ES-I3 (cell line): ENCODE measurements around the gene SLC30A3.
"Not testable (repeated sequence)": the region's sequence is repeated elsewhere in the genome, so short reads cannot be mapped to it uniquely, and the experiment has no call there.

Experiments used
- H3K36me3 ChIP-seq: 2 replicates; pipeline ENCODE4 v1.6.1; 2013; ENCODE audit warnings: mild to moderate bottlenecking, low read length, control low read depth, moderate library complexity; ENCODE audit not compliant: insufficient read depth
- H3K4me1 ChIP-seq: 2 replicates; pipeline ENCODE4 v1.6.1; 2013; ENCODE audit warnings: mild to moderate bottlenecking, control low read depth, low read length; ENCODE audit not compliant: insufficient read depth
- H3K9ac ChIP-seq: 2 replicates; pipeline ENCODE4 v1.6.1; 2013; ENCODE audit warnings: low read depth, mild to moderate bottlenecking, low read length, moderate library complexity
- H3K9me3 ChIP-seq: 2 replicates; pipeline ENCODE4 v1.6.1; 2013; ENCODE audit warnings: mild to moderate bottlenecking, low read length, moderate library complexity; ENCODE audit not compliant: control insufficient read depth, insufficient read depth

The SLC30A3 gene

DNA sequence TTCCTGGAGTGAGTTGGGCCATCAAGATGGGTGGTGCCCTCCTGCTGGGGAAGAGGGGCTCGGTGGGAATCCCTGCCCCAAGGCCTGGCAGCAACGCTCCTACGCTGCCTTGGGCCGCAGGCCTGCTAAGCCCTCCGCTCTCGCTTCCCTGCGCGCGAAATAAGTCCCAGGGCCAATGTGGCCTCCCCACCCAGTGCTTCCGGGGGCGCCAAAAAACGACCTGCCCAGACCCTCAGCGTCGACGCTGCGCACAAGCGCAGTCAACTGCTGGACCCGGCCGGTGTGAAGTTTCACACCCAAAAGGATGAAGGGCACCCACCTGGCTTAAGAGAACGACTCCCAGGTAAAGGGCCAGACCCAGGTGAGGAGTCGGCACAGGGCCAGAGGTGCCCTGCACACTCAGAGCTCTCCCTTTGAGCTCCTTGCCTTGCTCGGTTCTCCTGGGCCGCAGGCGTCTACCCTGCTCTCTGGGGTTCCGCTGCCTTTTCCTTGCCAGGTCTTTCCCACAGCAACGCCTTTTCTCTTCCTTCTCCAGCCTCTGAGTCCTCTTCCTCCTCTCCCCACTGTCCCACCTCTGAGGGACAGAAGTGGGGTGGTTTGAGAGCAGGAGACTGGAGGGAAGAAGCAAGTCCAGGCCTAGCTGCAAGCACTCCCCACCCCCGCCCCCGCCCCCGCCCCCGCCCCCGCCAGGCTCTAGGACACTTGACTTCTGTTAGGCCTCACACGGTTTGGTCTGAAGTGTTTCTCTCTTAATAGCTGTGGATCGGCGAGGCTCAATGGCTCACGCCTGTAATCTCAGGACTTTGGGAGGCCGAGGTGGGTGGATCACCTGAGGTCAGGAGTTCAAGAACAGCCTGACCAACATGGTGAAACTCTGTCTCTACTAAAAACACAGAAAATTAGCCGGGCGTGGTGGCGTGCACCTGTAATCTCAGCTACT, 12.6 kb upstream of the SLC30A3 start, which contains the start of gene DNAJC5G:
DNAJC5G (plus strand) TSS at position 223 of the 940 bp plus-strand sequence. CDS start 1,296 bp downstream, outside the sequence.
- Histone ChIP-seq H3K9ac (no peak within 1 kb of the TSS), H3K4me1 (no peaks in the 10 kb centered on the region), H3K36me3 (no peaks in the 10 kb centered on the region), H3K9me3 (0 out of 2 replicates have a peak, but pooled peaks cover 1% of the 10 kb centered on the region)

- not testable (repeated sequence) for H3K9me3 ChIP-seq, H3K9ac ChIP-seq, H3K4me1 ChIP-seq, H3K36me3 ChIP-seq
These were observed 10.0 kb upstream of the SLC30A3 start for GRCh38 chr2:27272537-27273522.

DNA sequence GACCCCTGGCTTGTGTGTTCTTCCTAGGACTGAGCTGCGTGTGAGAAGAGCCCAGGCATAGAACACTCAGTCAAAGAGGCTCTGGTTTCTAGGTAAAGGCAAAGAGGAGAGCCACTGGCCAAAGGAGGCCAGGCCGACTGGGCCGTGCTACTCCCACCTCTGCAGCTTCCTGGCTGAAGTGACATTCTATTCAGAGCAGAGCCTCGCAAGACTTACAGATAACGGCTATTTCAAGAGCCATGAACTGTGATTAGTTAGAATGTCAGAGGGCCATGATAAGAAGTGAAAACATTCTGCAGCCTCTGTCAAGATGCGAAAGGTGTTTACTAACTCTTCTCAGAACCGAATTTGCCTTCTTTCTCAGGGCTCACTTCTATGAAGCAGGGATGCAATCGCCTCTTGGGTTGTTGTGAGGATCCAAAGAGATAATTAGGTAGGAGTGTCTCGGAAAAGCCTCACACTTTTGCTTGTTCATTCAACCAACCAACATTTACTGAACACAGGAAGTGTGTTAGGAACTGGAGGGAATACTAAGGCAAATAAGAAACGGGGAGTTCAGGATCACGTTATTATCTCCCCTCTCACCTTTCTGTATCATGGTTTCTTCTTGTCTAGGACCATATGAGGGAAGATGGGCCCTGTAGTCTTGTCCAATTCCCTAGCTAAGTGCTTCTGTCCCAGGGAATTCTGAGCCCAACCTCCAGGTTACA, 8.9 kb upstream of the SLC30A3 start:
- Histone ChIP-seq H3K4me1 (no peaks in the 10 kb centered on the region), H3K9ac (no peak overlapping the region), H3K36me3 (no peaks in the 10 kb centered on the region), H3K9me3 (0 out of 2 replicates have a peak, but pooled peaks cover 2% of the 10 kb centered on the region)

DNA sequence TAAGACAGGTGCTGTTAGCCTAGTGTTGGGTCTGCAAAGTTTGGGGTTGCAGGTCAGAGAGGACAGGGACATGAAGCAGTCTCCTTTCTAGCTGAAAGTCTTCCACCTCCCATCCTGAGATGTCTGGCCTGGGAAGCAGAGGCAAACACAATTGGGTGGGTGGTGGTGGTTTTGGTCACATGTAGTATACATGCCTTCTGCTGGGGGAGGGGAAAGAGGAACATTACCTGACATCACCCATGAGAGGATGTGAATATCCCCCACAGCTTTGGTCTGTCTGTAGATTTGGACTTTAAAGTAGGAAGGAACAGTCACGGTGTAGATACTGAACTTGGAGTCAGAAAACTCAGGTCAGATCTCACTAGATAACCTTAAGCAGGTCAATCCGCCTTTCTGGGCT, 7.8 kb upstream of the SLC30A3 start:
- Histone ChIP-seq H3K36me3 (no peaks in the 10 kb centered on the region), H3K4me1 (no peaks in the 10 kb centered on the region), H3K9me3 (0 out of 2 replicates have a peak, but pooled peaks cover 2% of the 10 kb centered on the region), H3K9ac (no peak overlapping the region)

DNA sequence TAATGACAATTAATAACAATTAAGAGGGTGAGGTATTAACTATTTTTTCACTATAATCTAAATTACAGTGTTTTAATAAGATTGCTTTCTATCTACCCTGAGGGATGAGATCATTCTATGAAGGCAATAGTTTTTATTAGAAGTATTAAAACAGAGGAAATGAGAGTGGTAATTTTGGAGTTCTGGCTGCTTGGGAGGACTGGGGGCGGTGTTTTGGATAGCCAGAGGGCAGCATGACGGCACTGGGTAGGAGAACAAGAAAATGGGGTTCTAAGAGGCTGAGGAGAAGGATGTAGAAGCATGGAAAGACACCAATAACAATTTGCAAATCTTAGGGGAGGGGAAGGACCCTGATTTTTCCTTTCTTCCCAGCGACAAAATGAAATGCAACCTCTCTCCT, 7.3 kb upstream of the SLC30A3 start:
- no peaks in the 10 kb centered on the region for H3K36me3 ChIP-seq
- H3K9me3 ChIP-seq: 0 out of 2 replicates have a peak, but pooled peaks cover 2% of the 10 kb centered on the region
- no peaks in the 10 kb centered on the region for H3K4me1 ChIP-seq
- H3K9ac ChIP-seq: no peak overlapping the region

DNA sequence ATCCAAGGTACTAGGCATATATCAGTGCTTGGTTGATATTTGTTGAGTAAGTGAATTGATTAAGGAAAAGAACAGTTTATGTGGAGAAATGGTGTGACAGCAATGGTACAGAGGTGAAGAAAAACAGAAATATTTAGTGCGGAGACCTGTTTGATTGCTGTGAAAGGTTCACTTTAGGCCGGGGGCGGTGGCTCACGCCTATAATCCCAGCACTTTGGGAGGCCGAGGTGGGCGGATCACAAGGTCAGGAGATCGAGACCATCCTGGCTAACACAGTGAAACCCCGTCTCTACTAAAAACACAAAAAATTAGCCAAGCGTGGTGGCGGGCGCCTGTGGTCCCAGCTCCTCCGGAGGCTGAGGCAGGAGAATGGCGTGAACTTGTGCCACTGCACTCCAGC, 5.4 kb upstream of the SLC30A3 start:
- not testable (repeated sequence) for H3K4me1 ChIP-seq, H3K9ac ChIP-seq, H3K36me3 ChIP-seq, H3K9me3 ChIP-seq

- Histone ChIP-seq H3K36me3 (no peaks in the 10 kb centered on the region), H3K9me3 (0 out of 2 replicates have a peak, but pooled peaks cover 1% of the 10 kb centered on the region), H3K4me1 (peaks cover 4% of the 10 kb centered on the region), H3K9ac (no peak overlapping the region)
These were observed 2.7 kb upstream of the SLC30A3 start for GRCh38 chr2:27265536-27265870.

- no peaks in the 10 kb centered on the region for H3K36me3 ChIP-seq
- peaks cover 4% of the 10 kb centered on the region for H3K4me1 ChIP-seq
- peak overlapping the region; percentile 61 for H3K9ac ChIP-seq
- H3K9me3 ChIP-seq: no peaks in the 10 kb centered on the region
These were observed 2.1 kb upstream of the SLC30A3 start for GRCh38 chr2:27264753-27265535.

GRCh38 chr2:27264253-27264752, 1.5 kb upstream of the SLC30A3 start:
- peak overlapping the region; percentile 61; the same call in 1 of the 2 replicates for H3K9ac ChIP-seq

GRCh38 chr2:27263287-27264252, 723 bp upstream of the SLC30A3 start:
- Histone ChIP-seq H3K36me3 (no peaks in the 10 kb centered on the region), H3K9ac (peak overlapping the region; percentile 61; the same call in 1 of the 2 replicates), H3K4me1 (peaks cover 4% of the 10 kb centered on the region), H3K9me3 (no peaks in the 10 kb centered on the region)

More at GRCh38 chr2:27264253-27264752, 1.5 kb upstream of the SLC30A3 start:
- H3K4me1 ChIP-seq: peaks cover 4% of the 10 kb centered on the region
- H3K9me3 ChIP-seq: no peaks in the 10 kb centered on the region
- H3K36me3 ChIP-seq: no peaks in the 10 kb centered on the region

DNA sequence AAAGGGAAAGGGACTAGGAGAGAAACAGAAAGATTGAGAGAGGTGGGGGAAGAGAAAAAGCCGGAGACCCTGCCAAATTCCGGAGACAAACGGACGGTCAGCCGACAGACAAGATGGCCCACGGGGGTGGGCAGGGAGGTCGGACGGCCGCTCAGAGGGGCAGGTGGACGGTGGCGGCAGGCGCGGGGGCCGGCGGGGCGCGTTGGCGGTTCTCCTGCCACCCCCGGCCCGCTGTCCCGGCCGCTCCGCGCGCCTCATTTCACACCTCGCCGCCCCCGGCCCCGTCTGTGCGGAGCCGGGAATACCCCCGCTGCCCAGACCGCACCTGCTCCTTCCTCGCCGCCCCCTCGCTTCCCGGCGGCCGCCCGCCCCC, 935 bp downstream of the SLC30A3 start:
- H3K9ac ChIP-seq: peak overlapping the region; percentile 61
- no peaks in the 10 kb centered on the region for H3K36me3 ChIP-seq
- H3K9me3 ChIP-seq: no peaks in the 10 kb centered on the region
- peaks cover 4% of the 10 kb centered on the region for H3K4me1 ChIP-seq

- no peaks in the 10 kb centered on the region for H3K9me3 ChIP-seq
- peak overlapping the region; percentile 61 for H3K9ac ChIP-seq
- H3K36me3 ChIP-seq: no peaks in the 10 kb centered on the region
- peaks cover 4% of the 10 kb centered on the region for H3K4me1 ChIP-seq
These were observed 1.5 kb downstream of the SLC30A3 start for GRCh38 chr2:27261241-27261925.
